ENCODE data around the gene TGFB1. TPM values are rescaled to one million over a fixed set of nuclear protein-coding genes. Genes with fewer than 3 reads are reported as not detected.

Gene TGFB1
- total RNA-seq (ENCODE audit: low replicate concordance) = 2.3 and 3.4 TPM in 2 replicates
- long read RNA-seq, partial matches to known transcripts = 0 of 8 reads
- long read RNA-seq, other reads (novel, unspliced or antisense) = 8 of 8 reads

GRCh38 chr19:41353466-41354342, at the start of gene TGFB1:
Gene TGFB1 (minus strand): TSS chr19:41353922. CDS start chr19:41353044, 878 bp downstream.
- no peaks in the 10 kb centered on the region for H3K9me3 Mint-ChIP-seq
- TF ChIP-seq CTCF (conservative IDR thresholded peaks at IDR 0.05) = peak; percentile 93
- peaks cover 55% of the 10 kb centered on the region for H3K27me3 Mint-ChIP-seq
- peak; percentile 80 for DNase-seq (ENCODE audit: extremely low spot score, unreplicated experiment)
- H3K4me3 Mint-ChIP-seq = peak within 1 kb of the TSS; percentile 90
- H3K27ac Mint-ChIP-seq = no peak within 1 kb of the TSS
- H3K4me1 Mint-ChIP-seq (ENCODE audit: unreplicated experiment) = peaks cover 20% of the 10 kb centered on the region
- peaks cover 5% of the 10 kb centered on the region for H3K36me3 Mint-ChIP-seq

- Mint-ChIP-seq H3K36me3 (no peaks in the 10 kb centered on the region), H3K27ac (no peak overlapping the region)
- TF ChIP-seq CTCF (conservative IDR thresholded peaks at IDR 0.05) = no peak
Measured at GRCh38 chr19:41402010-41402409, 48.3 kb upstream of the TGFB1 start.

GRCh38 chr19:41401483-41401882, 47.8 kb upstream of the TGFB1 start:
- no peak for DNase-seq (ENCODE audit: extremely low spot score, unreplicated experiment)
- H3K27me3 Mint-ChIP-seq = no peaks in the 10 kb centered on the region
- H3K36me3 Mint-ChIP-seq = no peaks in the 10 kb centered on the region
- no peak overlapping the region for H3K27ac Mint-ChIP-seq
- TF ChIP-seq CTCF (conservative IDR thresholded peaks at IDR 0.05) = no peak
- peaks cover 16% of the 10 kb centered on the region for H3K4me1 Mint-ChIP-seq (ENCODE audit: unreplicated experiment)
- no peaks in the 10 kb centered on the region for H3K9me3 Mint-ChIP-seq
- no peak overlapping the region for H3K4me3 Mint-ChIP-seq

More at GRCh38 chr19:41402010-41402409, 48.3 kb upstream of the TGFB1 start:
- H3K9me3 Mint-ChIP-seq = no peaks in the 10 kb centered on the region
- no peak overlapping the region for H3K4me3 Mint-ChIP-seq
- no peak for DNase-seq (ENCODE audit: extremely low spot score, unreplicated experiment)
- no peaks in the 10 kb centered on the region for H3K27me3 Mint-ChIP-seq
- H3K4me1 Mint-ChIP-seq (ENCODE audit: unreplicated experiment) = peaks cover 18% of the 10 kb centered on the region

GRCh38 chr19:41399525-41399924, 45.8 kb upstream of the TGFB1 start:
- peaks cover 26% of the 10 kb centered on the region for H3K4me1 Mint-ChIP-seq (ENCODE audit: unreplicated experiment)
- TF ChIP-seq CTCF (conservative IDR thresholded peaks at IDR 0.05) = no peak
- peak overlapping the region; percentile 64 for H3K27ac Mint-ChIP-seq
- no peaks in the 10 kb centered on the region for H3K36me3 Mint-ChIP-seq
- DNase-seq (ENCODE audit: extremely low spot score, unreplicated experiment) = no peak
- H3K4me3 Mint-ChIP-seq = peak overlapping the region; percentile 67
- H3K9me3 Mint-ChIP-seq = no peaks in the 10 kb centered on the region
- no peaks in the 10 kb centered on the region for H3K27me3 Mint-ChIP-seq

GRCh38 chr19:41399091-41399490, 45.4 kb upstream of the TGFB1 start:
- H3K4me3 Mint-ChIP-seq = peak overlapping the region; percentile 99
- peaks cover 26% of the 10 kb centered on the region for H3K4me1 Mint-ChIP-seq (ENCODE audit: unreplicated experiment)
- no peak for DNase-seq (ENCODE audit: extremely low spot score, unreplicated experiment)
- H3K36me3 Mint-ChIP-seq = no peaks in the 10 kb centered on the region
- peak overlapping the region; percentile 100 for H3K27ac Mint-ChIP-seq
- H3K9me3 Mint-ChIP-seq = no peaks in the 10 kb centered on the region
- no peaks in the 10 kb centered on the region for H3K27me3 Mint-ChIP-seq
- TF ChIP-seq CTCF (conservative IDR thresholded peaks at IDR 0.05) = no peak

Data from type B pancreatic cell (in vitro differentiated cells).